ENCODE results near the gene ZNF428.
"Not testable (repeated sequence)": the region's sequence is repeated elsewhere in the genome, so short reads cannot be mapped to it uniquely, and the experiment has no call there.

The ZNF428 gene

DNA sequence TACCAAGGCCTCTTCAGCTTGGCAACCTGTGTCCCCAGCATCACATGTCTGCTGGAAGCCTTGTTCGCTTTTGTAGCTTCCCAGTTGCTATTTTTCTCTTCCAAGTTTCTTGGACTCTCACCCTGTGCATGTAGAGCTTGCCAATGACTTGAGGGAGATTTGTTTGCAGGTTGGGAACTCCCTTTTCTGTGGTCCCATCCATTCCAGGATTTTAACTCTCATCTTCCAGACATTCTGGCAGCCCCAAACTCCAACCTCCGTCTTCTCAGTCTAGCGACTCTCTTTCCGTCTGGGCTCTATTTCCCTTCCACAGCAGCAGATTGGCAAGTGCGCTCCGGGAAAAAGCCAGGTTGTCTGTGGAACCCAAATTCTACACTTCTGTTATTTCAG lies 41.5 kb upstream of the ZNF428 start:
- TF ChIP-seq, protein P1, sequence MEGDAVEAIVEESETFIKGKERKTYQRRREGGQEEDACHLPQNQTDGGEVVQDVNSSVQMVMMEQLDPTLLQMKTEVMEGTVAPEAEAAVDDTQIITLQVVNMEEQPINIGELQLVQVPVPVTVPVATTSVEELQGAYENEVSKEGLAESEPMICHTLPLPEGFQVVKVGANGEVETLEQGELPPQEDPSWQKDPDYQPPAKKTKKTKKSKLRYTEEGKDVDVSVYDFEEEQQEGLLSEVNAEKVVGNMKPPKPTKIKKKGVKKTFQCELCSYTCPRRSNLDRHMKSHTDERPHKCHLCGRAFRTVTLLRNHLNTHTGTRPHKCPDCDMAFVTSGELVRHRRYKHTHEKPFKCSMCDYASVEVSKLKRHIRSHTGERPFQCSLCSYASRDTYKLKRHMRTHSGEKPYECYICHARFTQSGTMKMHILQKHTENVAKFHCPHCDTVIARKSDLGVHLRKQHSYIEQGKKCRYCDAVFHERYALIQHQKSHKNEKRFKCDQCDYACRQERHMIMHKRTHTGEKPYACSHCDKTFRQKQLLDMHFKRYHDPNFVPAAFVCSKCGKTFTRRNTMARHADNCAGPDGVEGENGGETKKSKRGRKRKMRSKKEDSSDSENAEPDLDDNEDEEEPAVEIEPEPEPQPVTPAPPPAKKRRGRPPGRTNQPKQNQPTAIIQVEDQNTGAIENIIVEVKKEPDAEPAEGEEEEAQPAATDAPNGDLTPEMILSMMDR (IDR thresholded peaks at IDR 0.05) = no peak
- H3K4me3 ChIP-seq = no peak overlapping the region
- no peak overlapping the region for H3K27ac ChIP-seq
- DNase-seq (ENCODE audit: low spot score) = no peak

DNA sequence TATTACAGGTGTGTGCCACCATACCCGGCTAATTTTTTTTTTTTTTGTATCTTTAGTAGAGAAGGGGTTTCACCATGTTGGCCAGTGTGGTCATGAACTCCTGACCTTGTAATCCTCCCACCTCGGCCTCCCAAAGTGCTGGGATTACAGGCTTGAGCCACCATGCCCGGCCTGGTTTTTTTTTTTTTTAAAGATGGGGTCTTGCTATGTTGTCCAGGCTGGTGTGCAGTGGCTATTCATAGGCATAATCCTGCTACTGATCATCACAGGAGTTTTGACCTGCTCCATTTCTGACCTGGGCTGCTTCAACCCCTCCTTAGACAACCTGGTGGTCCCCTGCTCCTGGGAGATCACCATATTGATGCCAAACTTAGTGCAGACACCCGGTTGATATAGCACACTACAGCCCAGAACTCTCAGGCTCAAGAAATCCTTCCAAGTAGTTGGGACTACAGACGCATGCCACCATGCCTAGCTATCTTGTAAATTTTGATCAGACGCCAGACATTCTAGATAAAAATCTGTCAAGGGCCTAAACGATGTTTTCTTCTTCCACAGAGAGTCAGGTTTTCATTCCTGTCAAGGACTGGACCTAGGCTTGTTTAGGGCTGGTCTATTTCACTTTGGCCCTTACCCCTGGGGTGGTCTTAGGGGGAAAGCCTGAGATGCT lies 41.0 kb upstream of the ZNF428 start:
- Histone ChIP-seq H3K4me3 (no peak overlapping the region), H3K27ac (no peak overlapping the region)
- TF ChIP-seq, protein P1 (IDR thresholded peaks at IDR 0.05) = no peak
- DNase-seq (ENCODE audit: low spot score) = no peak

DNA sequence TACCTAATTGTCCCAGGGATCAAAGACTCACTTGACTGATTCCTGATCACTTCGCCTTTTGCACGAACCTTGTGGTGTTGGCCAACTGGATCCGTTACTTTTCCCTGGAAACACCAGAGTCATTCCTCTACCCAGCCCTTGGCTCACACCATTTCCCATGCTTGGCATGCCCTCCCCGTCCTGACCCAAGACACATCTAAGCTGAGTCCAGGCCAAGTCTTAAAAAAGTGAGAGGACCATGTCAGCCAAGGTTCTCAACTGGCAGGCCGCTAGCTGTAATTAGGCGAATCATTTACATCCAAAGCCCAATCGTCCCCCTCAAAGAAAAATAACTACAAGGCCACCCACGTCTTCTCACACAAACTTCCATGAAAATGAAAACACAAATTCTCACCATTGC lies 39.1 kb upstream of the ZNF428 start:
- no peak overlapping the region for H3K4me3 ChIP-seq
- no peak overlapping the region for H3K27ac ChIP-seq
- TF ChIP-seq, protein P1 (IDR thresholded peaks at IDR 0.05) = no peak
- no peak for DNase-seq (ENCODE audit: low spot score)

DNA sequence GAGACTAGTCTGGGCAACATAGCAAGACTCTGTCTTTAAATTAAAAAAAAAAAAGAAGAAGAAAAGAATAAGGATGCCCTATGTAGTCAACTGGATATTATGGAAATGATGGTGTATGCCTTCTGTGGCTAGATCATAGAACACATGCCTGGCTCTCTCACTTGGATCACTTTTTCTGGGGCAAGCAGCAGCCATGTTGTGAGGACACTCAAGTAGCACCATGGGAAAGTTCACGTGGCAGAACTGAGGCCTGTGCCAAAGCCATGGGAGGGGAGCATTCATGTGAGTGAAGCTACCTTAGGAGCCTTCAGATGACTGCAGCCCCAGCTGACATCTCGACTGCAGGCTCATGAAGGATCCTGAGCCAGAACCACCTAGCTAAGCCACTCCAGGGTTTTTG lies 38.6 kb upstream of the ZNF428 start:
- DNase-seq (ENCODE audit: low spot score) = no peak
- H3K27ac ChIP-seq = no peak overlapping the region
- H3K4me3 ChIP-seq = no peak overlapping the region
- TF ChIP-seq, protein P1 (IDR thresholded peaks at IDR 0.05) = no peak

DNA sequence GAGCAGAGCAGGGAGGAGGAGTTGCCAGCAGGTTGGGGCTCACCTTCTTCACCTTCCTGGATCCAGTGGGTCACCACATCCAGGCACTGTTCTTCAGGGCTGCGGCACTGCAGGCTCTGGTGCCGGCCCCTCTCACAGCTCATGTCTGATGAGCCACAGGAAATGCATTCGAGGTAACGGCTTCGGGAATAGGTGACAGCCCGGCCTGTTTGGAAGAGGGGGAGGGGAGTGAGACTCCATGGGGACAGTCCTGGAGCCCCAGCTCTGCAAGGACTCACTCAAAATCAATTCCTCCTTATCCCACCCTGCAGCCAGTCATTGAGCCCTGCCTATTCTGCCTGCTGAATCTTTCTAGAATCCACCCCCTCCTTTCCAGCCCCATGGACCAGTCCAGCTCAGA lies 37.0 kb upstream of the ZNF428 start:
- no peak overlapping the region for H3K27ac ChIP-seq
- TF ChIP-seq, protein P1 (IDR thresholded peaks at IDR 0.05) = no peak
- no peak overlapping the region for H3K4me3 ChIP-seq
- no peak for DNase-seq (ENCODE audit: low spot score)

DNA sequence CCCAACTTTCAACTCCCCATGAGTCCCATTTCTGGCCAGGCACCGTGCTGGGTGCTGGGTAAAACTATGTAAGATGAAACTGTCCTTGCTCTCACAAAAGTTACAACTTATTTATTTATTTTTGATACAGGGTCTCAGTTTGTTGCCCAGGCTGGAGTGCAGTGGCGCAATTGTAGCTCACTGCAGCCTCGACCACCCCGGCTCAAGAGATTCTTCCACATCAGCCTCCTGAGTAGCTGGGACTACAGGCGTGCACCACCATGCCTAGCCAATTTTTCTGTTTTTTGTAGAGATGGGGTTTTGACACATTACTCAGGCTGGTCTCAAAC lies 33.1 kb upstream of the ZNF428 start:
- Histone ChIP-seq H3K27ac (no peak overlapping the region), H3K4me3 (no peak overlapping the region)
- DNase-seq (ENCODE audit: low spot score) = no peak
- TF ChIP-seq, protein P1 (IDR thresholded peaks at IDR 0.05) = no peak

DNA sequence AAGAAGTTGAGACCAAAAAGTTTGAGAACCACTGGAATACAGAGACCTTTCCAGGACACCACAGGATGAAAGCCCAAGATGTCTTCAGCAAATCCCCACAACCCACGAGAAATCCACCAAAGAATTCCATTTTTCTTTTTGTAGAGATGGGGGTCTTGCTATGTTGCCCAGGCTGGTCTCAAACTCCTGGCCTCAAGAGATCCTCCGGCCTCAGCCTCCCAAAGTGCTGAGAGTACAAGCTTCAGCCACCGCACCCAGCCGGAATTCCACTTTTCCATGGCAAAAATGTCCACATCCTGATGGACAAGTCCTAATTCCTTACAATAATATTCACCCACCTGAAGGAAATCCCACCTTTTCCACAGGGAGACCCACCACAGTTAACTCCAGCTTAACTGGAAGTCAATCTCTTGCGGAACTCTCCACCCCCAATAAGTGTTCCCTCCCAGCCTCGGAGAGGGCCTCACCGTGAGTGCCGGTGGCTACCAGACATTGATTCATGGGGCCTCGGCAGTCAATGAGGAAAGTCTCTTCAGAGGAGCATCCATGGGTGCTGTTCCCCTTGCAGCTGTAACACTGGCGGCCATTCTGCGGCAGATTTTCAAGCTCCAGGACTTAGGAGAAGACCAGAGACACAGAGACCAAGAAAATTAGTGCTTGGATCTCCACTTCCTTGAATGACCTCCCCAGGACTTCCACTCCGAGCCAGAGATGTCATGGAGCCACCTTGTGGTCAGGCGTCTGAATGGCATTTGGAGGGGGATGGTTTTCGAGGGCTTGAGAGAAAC lies 32.5 kb upstream of the ZNF428 start:
- H3K27ac ChIP-seq = no peak overlapping the region
- TF ChIP-seq, protein P1 (IDR thresholded peaks at IDR 0.05) = peak; percentile 68
- no peak for DNase-seq (ENCODE audit: low spot score)
- no peak overlapping the region for H3K4me3 ChIP-seq

DNA sequence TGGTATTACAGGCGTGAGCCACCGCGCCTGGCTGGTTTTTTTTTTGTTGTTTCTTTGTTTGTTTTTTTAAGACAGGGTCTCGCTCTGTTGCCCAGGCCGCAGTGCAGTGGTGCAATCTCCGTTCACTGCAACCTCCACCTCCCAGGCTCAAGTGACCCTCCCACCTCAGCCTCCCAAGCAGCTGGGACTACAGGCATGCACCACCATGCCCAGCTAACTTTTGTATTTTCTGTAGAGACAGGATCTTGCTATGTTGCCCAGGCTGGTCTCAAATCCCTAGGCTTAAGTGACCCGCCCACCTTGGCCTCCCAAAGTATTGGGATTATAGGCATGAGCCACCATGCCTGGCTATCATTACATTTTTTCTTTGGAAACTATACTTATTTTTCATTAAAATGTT lies 30.8 kb upstream of the ZNF428 start:
- not testable (repeated sequence) for H3K4me3 ChIP-seq; H3K27ac ChIP-seq; DNase-seq (ENCODE audit: low spot score)

Measured in coronary artery (tissue), 2 donors.